Right cardiac atrium (tissue), 5 donors: ENCODE measurements around the gene TLCD5. TPM values are rescaled to one million over a fixed set of nuclear protein-coding genes. Genes with fewer than 3 reads are reported as not detected.
A peak's percentile ranks its signal among the peaks of the same experiment; 100 is the strongest.

Source experiments
- ATAC-seq, 2 donors: fragments of 200-7000 bp; cut with Tn5 transposase; one replicate each; pipeline versions ENCODE4 v1.8.0 to v1.9.1; 2020; ENCODE audit warnings: moderate library complexity in 2 of 2, mild to moderate bottlenecking in 1 of 2
- DNase-seq, 3 donors: peaks; one replicate each; pipeline ENCODE4 v3.0.0-alpha.2; 2020
- H3K27ac ChIP-seq: one replicate; pipeline ENCODE4 v1.5.1; 2013; ENCODE audit warnings: mild to moderate bottlenecking, low read length, control low read depth, moderate library complexity
- H3K27me3 ChIP-seq: one replicate; pipeline ENCODE4 v1.6.1; 2013; ENCODE audit not compliant: control insufficient read depth, insufficient read depth
- H3K4me1 ChIP-seq: one replicate; pipeline ENCODE4 v1.6.1; 2013; ENCODE audit warnings: low read length; ENCODE audit not compliant: control insufficient read depth, insufficient read depth
- H3K4me3 ChIP-seq: one replicate; pipeline ENCODE4 v1.5.1; 2013; ENCODE audit warnings: low read length, control low read depth
- H3K9me3 ChIP-seq: one replicate; pipeline ENCODE4 v1.6.1; 2013; ENCODE audit warnings: low read length; ENCODE audit not compliant: control insufficient read depth
- WGBS: extraction: QIAGEN DNeasy Blood & Tissue Kit; methylation state at CpG from one replicate; pipeline ENCODE4 v1.1.7; 2013; 5-methylcytosine and 5-hydroxymethylcytosine counted together
- intact Hi-C, 4 donors: fragments of 100-400 bp; cut with DNase I; formaldehyde crosslinking; loops; one replicate each; pipeline versions ENCODE4 v1.11.0 to v1.14.0; 2022 to 2023
- long read RNA-seq, 4 donors: library from polyadenylated mRNA; unstranded; transcript quantifications; one replicate each; pipeline ENCODE4 v2.0.0, GENCODE V29; 2020 to 2021
- polyA plus RNA-seq: library from polyadenylated mRNA; stranded (reverse); fragments of 200-250 nt; gene quantifications from one replicate; pipeline ENCODE4 v1.2.3, GENCODE V29; 2013
- total RNA-seq, 4 donors: library from RNA; stranded (reverse); fragmentation: NEBNext Ultra II Directional; extraction: Animal tissue kit (Norgen Biotek cat#: 25700); gene quantifications; one replicate each; pipeline ENCODE4 v1.2.1, GENCODE V29; 2021
- donor health status: healthy with polysubstance abuse.
- donor health status: DM: no; HTN: yes; CAD: no.
- donor health status: DM: no; HTN: no; CAD: no.
- donor health status: DM: no; HTN: yes; CAD: no; lungs with severe emphysema.
- donor health status: DM: yes; HTN: yes; CAD: no.

TLCD5 gene
- total RNA-seq (10 to 100 TPM; 15.7 to 21.3 (median 17.0) TPM), polyA plus RNA-seq (7.5 TPM)
- long read RNA-seq, donor 1, full-length matches to known transcripts, result 26 of 40 reads
- long read RNA-seq, donor 1, partial matches to known transcripts, result 0 of 40 reads
- long read RNA-seq, donor 1, other reads (novel, unspliced or antisense), result 14 of 40 reads
- long read RNA-seq, donor 2, full-length matches to known transcripts, result 20 of 32 reads
- long read RNA-seq, donor 2, partial matches to known transcripts, result 0 of 32 reads
- long read RNA-seq, donor 2, other reads (novel, unspliced or antisense), result 12 of 32 reads
- long read RNA-seq, donor 3, full-length matches to known transcripts, result 82 of 116 reads
- long read RNA-seq, donor 3, partial matches to known transcripts, result 5 of 116 reads
- long read RNA-seq, donor 3, other reads (novel, unspliced or antisense), result 29 of 116 reads
- long read RNA-seq, donor 4, full-length matches to known transcripts, result 8 of 13 reads
- long read RNA-seq, donor 4, partial matches to known transcripts, result 1 of 13 reads
- long read RNA-seq, donor 4, other reads (novel, unspliced or antisense), result 4 of 13 reads

DNA sequence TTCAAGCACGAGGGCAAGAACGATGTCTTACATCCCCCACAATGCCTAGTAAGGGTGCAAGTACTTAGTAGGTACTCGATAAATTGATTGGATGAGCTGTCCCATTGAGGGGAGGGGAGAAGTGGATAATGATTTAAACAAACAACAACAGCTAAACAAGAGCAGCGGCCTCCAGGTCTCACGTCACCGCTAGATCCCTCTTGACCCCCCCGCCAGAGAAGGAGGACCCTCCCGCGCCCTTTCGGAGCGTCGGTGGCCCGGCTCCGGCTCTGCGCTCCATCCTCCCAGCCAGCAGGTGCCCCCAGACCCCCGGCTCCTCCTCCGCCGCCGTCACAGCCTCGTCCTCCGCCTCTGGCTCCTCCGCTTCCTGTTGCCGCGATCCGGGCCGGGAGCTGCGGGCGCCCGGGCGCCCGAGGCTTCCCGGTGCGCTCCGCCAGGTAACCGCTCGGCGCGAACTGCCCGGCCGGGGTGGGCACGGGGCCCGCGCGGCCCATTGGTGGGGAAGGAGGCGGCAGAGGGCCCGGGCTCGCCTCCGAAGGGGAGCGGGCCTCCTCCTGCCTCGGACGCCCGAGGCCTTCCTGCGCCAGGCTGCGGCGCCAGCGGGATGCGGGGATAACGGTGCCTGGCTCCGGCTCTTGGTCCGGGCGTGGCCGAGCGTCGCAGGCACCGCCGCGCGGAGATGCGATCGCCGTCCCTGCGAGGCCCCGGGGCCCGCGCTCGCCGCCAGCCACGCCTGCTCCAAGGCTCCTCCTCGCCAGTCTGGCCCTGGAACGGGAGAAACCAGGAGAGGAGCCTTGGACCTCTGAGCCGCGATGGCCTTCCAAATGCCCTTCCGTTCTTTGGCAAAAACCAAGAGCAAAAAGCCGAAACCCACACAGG lies at the start of gene TLCD5:
TLCD5 (plus strand) TSS at position 368 of the 879 bp plus-strand sequence. CDS start 2,143 bp downstream, outside the sequence.
- DNase-seq (peak; percentile 75 to 91 (median 88)), ATAC-seq (peak; percentile 80 to 81)
- intact Hi-C loops, result no loop called here
- Histone ChIP-seq H3K4me3 (peak within 1 kb of the TSS; percentile 76), H3K27me3 (no peaks in the 10 kb centered on the region), H3K9me3 (no peaks in the 10 kb centered on the region), H3K27ac (peak within 1 kb of the TSS; percentile 87), H3K4me1 (no peaks in the 10 kb centered on the region)
- WGBS, result under 1% methylated on average over 80 of the region's 84 CpGs

- Histone ChIP-seq H3K27ac (no peak overlapping the region), H3K4me3 (no peak overlapping the region), H3K9me3 (no peaks in the 10 kb centered on the region), H3K27me3 (no peaks in the 10 kb centered on the region), H3K4me1 (peaks cover 10% of the 10 kb centered on the region)
- ATAC-seq (peak in 1 of 2 donors; percentile 15), DNase-seq (no peak)
- intact Hi-C loops, result no loop called here
- 71% methylated on average over 5 of the region's 5 CpGs for WGBS
Measured at GRCh38 chr11:120279502-120279901, 45.6 kb upstream of the TLCD5 start.

DNA sequence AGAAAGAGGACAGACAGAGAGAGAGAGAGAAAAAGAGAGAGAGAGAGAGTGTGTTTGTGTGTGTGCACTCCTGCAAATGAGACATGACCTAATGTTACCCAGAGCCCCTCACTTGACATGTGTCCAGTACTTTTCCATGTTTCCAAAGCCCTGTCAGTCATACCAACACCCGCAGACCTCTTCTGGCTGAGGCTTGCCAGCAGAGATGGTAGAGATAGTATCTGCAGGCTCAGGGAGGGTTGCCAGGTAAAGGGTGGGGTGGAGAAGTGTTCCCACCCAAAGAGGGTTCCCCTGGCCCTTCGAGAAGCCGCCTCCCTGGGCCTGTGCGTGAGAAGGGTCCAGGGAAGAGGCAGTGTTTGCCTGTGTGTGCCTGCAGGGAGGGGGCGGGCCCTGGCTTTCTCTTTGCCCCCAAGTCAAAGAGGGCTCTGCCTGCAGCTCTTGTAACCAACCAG lies 44.5 kb upstream of the TLCD5 start:
- intact Hi-C loops, result no loop called here
- peak overlapping the region; percentile 66 for H3K27ac ChIP-seq
- DNase-seq (no peak), ATAC-seq (peak; percentile 45 to 61)
- no peaks in the 10 kb centered on the region for H3K27me3 ChIP-seq
- H3K4me1 ChIP-seq, result peaks cover 10% of the 10 kb centered on the region
- no peak overlapping the region for H3K4me3 ChIP-seq
- H3K9me3 ChIP-seq, result no peaks in the 10 kb centered on the region
- 57% methylated on average over 5 of the region's 5 CpGs for WGBS

- intact Hi-C loops, result no loop called here
- H3K4me1 ChIP-seq, result peaks cover 10% of the 10 kb centered on the region
- 16% methylated on average over 7 of the region's 7 CpGs for WGBS
- H3K27me3 ChIP-seq, result no peaks in the 10 kb centered on the region
- ATAC-seq, result peak; percentile 66 to 85
- H3K9me3 ChIP-seq, result no peaks in the 10 kb centered on the region
- peak; percentile 62 to 85 (median 79) for DNase-seq
- H3K27ac ChIP-seq, result peak overlapping the region; percentile 66
- no peak overlapping the region for H3K4me3 ChIP-seq
Measured at GRCh38 chr11:120281143-120281795, 43.8 kb upstream of the TLCD5 start.

GRCh38 chr11:120283124-120283523 lies 42.0 kb upstream of the TLCD5 start:
- DNase-seq (no peak), ATAC-seq (no peak)
- peaks cover 2% of the 10 kb centered on the region for H3K27me3 ChIP-seq
- H3K4me1 ChIP-seq, result peaks cover 10% of the 10 kb centered on the region
- no peak overlapping the region for H3K27ac ChIP-seq
- H3K4me3 ChIP-seq, result no peak overlapping the region
- intact Hi-C loops, result no loop called here
- WGBS, result 81% methylated on average over 2 of the region's 2 CpGs
- H3K9me3 ChIP-seq, result no peaks in the 10 kb centered on the region

DNA sequence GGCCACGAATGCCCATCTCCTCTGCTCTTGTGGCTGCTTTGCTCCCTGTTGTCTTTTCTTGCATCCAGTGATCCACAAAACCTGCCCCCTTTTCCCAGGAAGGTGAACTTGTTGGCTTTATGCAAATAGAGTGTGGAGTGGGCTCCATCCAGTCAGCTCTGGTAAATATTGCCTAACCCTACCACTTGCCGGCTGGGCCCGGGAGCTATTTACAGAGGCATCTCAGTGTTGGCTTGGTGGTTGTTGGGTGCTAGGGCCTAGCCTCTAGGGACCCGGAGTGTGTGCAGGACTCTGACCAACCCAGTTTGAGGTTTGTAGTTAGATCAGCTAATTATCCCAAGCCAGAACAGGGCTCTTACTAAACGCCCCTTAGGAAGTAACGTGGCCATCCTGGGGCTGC lies 40.8 kb upstream of the TLCD5 start:
- intact Hi-C loops, result no loop called here

GRCh38 chr11:120285256-120285655 lies 39.8 kb upstream of the TLCD5 start:
- DNase-seq (no peak), ATAC-seq (no peak)
- H3K27ac ChIP-seq, result no peak overlapping the region
- H3K4me1 ChIP-seq, result peaks cover 10% of the 10 kb centered on the region
- H3K9me3 ChIP-seq, result no peaks in the 10 kb centered on the region
- H3K4me3 ChIP-seq, result no peak overlapping the region
- 89% methylated on average over 4 of the region's 4 CpGs for WGBS
- H3K27me3 ChIP-seq, result peaks cover 2% of the 10 kb centered on the region
- intact Hi-C loops, result no loop called here

More for the DNA sequence above, 40.8 kb upstream of the TLCD5 start:
- no peaks in the 10 kb centered on the region for H3K9me3 ChIP-seq
- peaks cover 2% of the 10 kb centered on the region for H3K27me3 ChIP-seq
- H3K4me1 ChIP-seq, result peaks cover 10% of the 10 kb centered on the region
- ATAC-seq (no peak), DNase-seq (no peak)
- no peak overlapping the region for H3K27ac ChIP-seq
- no peak overlapping the region for H3K4me3 ChIP-seq
- 92% methylated on average over 6 of the region's 6 CpGs for WGBS

GRCh38 chr11:120288021-120288420 lies 37.1 kb upstream of the TLCD5 start:
- intact Hi-C loops, result no loop called here
- ATAC-seq (no peak), DNase-seq (no peak)
- no peak overlapping the region for H3K27ac ChIP-seq
- 90% methylated on average over 2 of the region's 2 CpGs for WGBS
- no peak overlapping the region for H3K4me3 ChIP-seq
- no peaks in the 10 kb centered on the region for H3K9me3 ChIP-seq
- peaks cover 2% of the 10 kb centered on the region for H3K27me3 ChIP-seq
- H3K4me1 ChIP-seq, result no peaks in the 10 kb centered on the region

DNA sequence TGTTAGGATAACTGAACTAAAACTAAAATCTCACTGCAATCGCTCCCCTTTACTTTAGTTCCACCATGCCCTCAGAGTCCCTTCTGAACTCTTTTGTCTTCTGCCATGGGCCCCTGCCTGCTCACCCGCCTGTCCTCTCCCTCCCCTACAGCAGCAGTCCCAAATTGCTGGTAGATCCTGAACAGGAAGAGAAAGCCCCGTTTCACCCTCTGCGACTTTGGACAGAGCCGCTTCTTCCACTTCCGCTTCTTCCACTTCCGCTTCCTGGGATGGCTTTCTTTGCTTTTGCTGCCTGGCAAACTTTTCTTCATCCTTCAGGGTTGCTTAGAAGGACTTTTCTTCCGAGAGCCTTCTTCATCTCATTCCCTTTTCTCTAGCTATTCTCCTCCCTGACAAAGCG lies 35.7 kb upstream of the TLCD5 start:
- WGBS, result 74% methylated on average over 9 of the region's 9 CpGs
- intact Hi-C loops, result no loop called here
- ATAC-seq (no peak), DNase-seq (no peak)
- peaks cover 2% of the 10 kb centered on the region for H3K27me3 ChIP-seq
- H3K27ac ChIP-seq, result no peak overlapping the region
- H3K4me1 ChIP-seq, result no peaks in the 10 kb centered on the region
- no peaks in the 10 kb centered on the region for H3K9me3 ChIP-seq
- no peak overlapping the region for H3K4me3 ChIP-seq

DNA sequence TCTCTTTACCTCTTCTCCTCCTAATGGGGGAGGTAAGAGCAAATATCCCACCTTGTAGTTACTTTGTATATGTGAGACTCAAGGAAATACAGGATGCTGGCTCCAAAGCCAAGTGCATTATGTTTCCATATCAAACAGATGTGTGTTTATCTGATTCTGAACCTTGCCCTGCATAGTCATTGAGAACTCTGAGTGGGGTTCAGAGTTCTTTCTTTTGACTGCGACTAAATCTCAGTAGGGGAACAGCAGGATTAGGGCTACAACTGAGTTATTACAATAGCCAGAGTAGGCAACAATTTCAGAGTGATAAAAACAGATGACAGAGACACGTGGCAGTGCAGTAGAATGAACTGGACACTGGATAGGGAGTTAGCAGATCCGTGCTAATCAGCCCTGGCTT lies 34.1 kb upstream of the TLCD5 start:
- intact Hi-C loops, result no loop called here
- ATAC-seq, result no peak
- no peak for DNase-seq
- Histone ChIP-seq H3K9me3 (no peaks in the 10 kb centered on the region), H3K4me1 (no peaks in the 10 kb centered on the region), H3K4me3 (no peak overlapping the region), H3K27me3 (peaks cover 2% of the 10 kb centered on the region), H3K27ac (no peak overlapping the region)
- WGBS, result 40% methylated on average over 3 of the region's 3 CpGs
